ENCODE data around the gene SPESP1.

GRCh38 chr15:68896178-68896577 is 34.1 kb upstream of the SPESP1 start:
- no peak for TF ChIP-seq CTCF (IDR thresholded peaks at IDR 0.05)
- TF ChIP-seq POLR2A (IDR thresholded peaks at IDR 0.05) = no peak
- no peak for TF ChIP-seq POLR2AphosphoS5 (IDR thresholded peaks at IDR 0.05)
